Kidney (tissue), 14 donors: ENCODE measurements around the gene VEGFC. TPM values are rescaled to one million over a fixed set of nuclear protein-coding genes. Genes with fewer than 3 reads are reported as not detected.

Experiments used
- DNase-seq, 5 donors: peaks; one replicate each; pipeline ENCODE4 v3.0.0-alpha.2; 2013 to 2020
- FAIRE-seq: peaks from 2 replicates; lab custom pipeline; 2012; peaks lifted over from hg19 to GRCh38; lab: Jason Lieb, UNC
- H3K27ac ChIP-seq, 2 donors: one replicate each; pipeline ENCODE4 v1.7.0; 2013; ENCODE audit warnings: low read depth in 2 of 2, low read length in 2 of 2, inconsistent platforms in 1 of 2
- H3K27me3 ChIP-seq: one replicate; pipeline ENCODE4 v1.7.1; 2013; ENCODE audit warnings: low read length, inconsistent platforms; ENCODE audit not compliant: control insufficient read depth, insufficient read depth
- H3K36me3 ChIP-seq, 3 donors: one replicate each; pipeline versions ENCODE4 v1.7.0 to v1.7.1; 2013; ENCODE audit warnings: low read length in 3 of 3, control low read depth in 1 of 3, inconsistent platforms in 1 of 3; ENCODE audit not compliant: insufficient read depth in 3 of 3, control insufficient read depth in 2 of 3
- H3K4me1 ChIP-seq, 3 donors: one replicate each; pipeline versions ENCODE4 v1.7.0 to v1.7.1; 2013; ENCODE audit warnings: low read length in 3 of 3, inconsistent platforms in 1 of 3, low read depth in 1 of 3; ENCODE audit not compliant: control insufficient read depth in 2 of 3, insufficient read depth in 2 of 3
- H3K4me3 ChIP-seq, 3 donors: one replicate each; pipeline versions ENCODE4 v1.7.0 to v1.8.1; 2013; ENCODE audit warnings: low read length in 3 of 3, control low read depth in 1 of 3, inconsistent platforms in 1 of 3
- H3K9ac ChIP-seq, 3 donors: one replicate each; pipeline versions ENCODE4 v1.7.0 to v1.7.1; 2013; ENCODE audit warnings: low read length in 3 of 3, control low read depth in 1 of 3, inconsistent platforms in 1 of 3
- H3K9me3 ChIP-seq, 3 donors: one replicate each; pipeline versions ENCODE4 v1.7.0 to v1.7.1; 2013; ENCODE audit warnings: low read length in 3 of 3, control low read depth in 1 of 3, inconsistent platforms in 1 of 3; ENCODE audit not compliant: control insufficient read depth in 2 of 3, insufficient read depth in 1 of 3
- intact Hi-C: fragments of 100-400 bp; cut with DNase I; formaldehyde crosslinking; loops from one replicate; pipeline ENCODE4 v1.11.1; 2022
- polyA plus RNA-seq: library from polyadenylated mRNA; stranded (reverse); fragments of 350-450 nt; fragmentation: Illumina TruSeq; extraction: RNeasy Lipid Tissue Mini Kit (QIAGEN cat#74804); gene quantifications from one replicate; pipeline ENCODE4 v1.2.3, GENCODE V29; 2014; ENCODE audit warnings: low read depth, low replicate concordance; ENCODE audit not compliant: insufficient read depth
- total RNA-seq: library from RNA; stranded (reverse); fragmentation: NEBNext Ultra II Directional; extraction: Animal tissue kit (Norgen Biotek cat#: 25700); gene quantifications from one replicate; pipeline ENCODE4 v1.2.1, GENCODE V29; 2021
- TF ChIP-seq, protein P1 (sequence below): IDR thresholded peaks from 3 replicates; pipeline ENCODE4 v1.5.1; 2012; ENCODE audit warnings: mild to moderate bottlenecking, moderate library complexity, borderline replicate concordance; ENCODE audit not compliant: insufficient read depth; ENCODE audit errors: extremely low read depth
- donor health status: control.
- donor health status: control.
- donor health status: control.
- donor health status: control.
- donor health status: control.
- donor health status: DM: yes; HTN: yes; CAD: no.
- donor health status: Normal renal cell carcinoma (clear cell type).

VEGFC gene
- total and polyA plus RNA-seq, 2 donors from 2014 or later, result 6.6 to 14.3 TPM

DNA sequence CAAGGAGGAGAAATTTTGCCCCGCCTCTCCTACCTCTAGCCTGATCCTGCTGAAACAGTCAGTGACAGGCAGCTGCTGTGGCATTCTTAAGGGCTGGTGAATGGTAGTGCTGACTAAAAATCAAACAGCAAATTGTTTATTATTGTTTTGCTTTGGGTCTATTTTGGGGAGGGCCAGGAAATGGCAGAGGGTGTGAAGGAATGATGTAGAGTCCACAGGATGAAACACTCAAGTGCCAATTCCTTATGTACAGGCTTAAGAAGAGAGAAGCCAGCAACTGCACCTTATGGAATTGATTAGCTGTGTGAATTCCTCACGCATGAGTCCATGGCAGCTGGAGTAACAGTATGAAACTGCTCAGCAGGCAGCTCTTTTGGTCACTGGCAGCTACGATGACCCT is 39.7 kb downstream of the VEGFC start:
- Histone ChIP-seq H3K4me3 (no peak overlapping the region), H3K27me3 (no peaks in the 10 kb centered on the region), H3K27ac (no peak overlapping the region), H3K9ac (no peak overlapping the region), H3K36me3 (no peaks in the 10 kb centered on the region), H3K4me1 (no peaks in the 10 kb centered on the region), H3K9me3 (no peaks in the 10 kb centered on the region)
- no peak for FAIRE-seq
- TF ChIP-seq, protein P1, sequence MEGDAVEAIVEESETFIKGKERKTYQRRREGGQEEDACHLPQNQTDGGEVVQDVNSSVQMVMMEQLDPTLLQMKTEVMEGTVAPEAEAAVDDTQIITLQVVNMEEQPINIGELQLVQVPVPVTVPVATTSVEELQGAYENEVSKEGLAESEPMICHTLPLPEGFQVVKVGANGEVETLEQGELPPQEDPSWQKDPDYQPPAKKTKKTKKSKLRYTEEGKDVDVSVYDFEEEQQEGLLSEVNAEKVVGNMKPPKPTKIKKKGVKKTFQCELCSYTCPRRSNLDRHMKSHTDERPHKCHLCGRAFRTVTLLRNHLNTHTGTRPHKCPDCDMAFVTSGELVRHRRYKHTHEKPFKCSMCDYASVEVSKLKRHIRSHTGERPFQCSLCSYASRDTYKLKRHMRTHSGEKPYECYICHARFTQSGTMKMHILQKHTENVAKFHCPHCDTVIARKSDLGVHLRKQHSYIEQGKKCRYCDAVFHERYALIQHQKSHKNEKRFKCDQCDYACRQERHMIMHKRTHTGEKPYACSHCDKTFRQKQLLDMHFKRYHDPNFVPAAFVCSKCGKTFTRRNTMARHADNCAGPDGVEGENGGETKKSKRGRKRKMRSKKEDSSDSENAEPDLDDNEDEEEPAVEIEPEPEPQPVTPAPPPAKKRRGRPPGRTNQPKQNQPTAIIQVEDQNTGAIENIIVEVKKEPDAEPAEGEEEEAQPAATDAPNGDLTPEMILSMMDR, result no peak
- no peak for DNase-seq
- intact Hi-C loops, result no loop called here

DNA sequence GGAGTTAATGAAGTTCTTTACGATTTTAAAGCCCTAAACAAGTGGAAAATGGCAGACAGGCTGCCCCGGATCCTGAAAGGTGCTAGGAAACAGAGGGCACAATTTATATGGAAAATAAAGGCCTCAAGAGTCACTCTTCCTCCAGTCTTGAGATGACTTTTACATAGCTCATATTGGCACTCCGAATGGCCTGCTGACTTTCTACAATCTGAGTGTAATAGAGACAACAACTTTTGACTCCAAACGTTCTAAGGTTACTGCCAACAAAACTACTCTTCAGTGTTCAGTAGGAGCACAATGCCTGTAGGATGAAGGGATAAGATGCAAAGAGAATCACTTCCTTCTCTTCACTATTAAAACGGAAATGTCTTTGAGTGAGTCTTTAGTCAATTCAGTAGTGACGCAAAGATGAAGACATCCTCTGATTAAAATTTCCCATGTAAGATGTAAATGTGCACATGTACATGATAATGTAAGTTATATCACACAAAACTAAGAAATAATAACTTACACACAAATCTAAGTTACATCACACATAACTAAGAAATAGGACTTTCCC is 40.5 kb downstream of the VEGFC start:
- no peak for DNase-seq
- intact Hi-C loops, result no loop called here
- TF ChIP-seq, protein P1, result no peak

DNA sequence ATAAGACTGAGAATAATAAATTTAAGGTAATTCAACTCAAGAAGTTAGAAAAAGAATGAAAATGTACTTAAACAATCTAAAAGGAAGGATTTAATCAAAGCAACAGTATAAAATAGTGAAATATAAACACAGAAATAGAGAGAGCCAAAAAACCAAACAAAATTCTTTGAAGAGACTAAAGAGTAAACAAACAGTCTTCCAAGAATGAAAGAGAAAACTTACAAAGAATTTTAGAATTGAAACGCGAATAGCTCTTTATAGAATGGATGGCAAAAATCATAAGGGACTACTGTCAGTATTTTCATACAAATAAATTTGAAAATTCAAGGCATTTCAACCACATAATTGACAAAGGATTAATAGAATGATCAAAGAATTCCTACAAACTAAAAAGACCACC is 41.7 kb downstream of the VEGFC start:
- H3K9ac ChIP-seq, result no peak overlapping the region
- peak; percentile 85 for FAIRE-seq

More for the DNA sequence above, 40.5 kb downstream of the VEGFC start:
- FAIRE-seq, result no peak
- H3K9me3 ChIP-seq, result no peaks in the 10 kb centered on the region
- no peak overlapping the region for H3K27ac ChIP-seq
- no peaks in the 10 kb centered on the region for H3K4me1 ChIP-seq
- no peak overlapping the region for H3K9ac ChIP-seq
- no peaks in the 10 kb centered on the region for H3K36me3 ChIP-seq
- no peak overlapping the region for H3K4me3 ChIP-seq
- H3K27me3 ChIP-seq, result no peaks in the 10 kb centered on the region

More for the DNA sequence above, 41.7 kb downstream of the VEGFC start:
- Histone ChIP-seq H3K4me1 (no peaks in the 10 kb centered on the region), H3K4me3 (no peak overlapping the region), H3K36me3 (no peaks in the 10 kb centered on the region), H3K9me3 (no peaks in the 10 kb centered on the region), H3K27me3 (no peaks in the 10 kb centered on the region), H3K27ac (no peak overlapping the region)
- intact Hi-C loops, result no loop called here
- TF ChIP-seq, protein P1, result no peak
- no peak for DNase-seq
